OCI-LY7 (cell line): ENCODE measurements around the gene ACTR2. TPM values are rescaled to one million over a fixed set of nuclear protein-coding genes. Genes with fewer than 3 reads are reported as not detected.

Source experiments
- BruUV-seq: library from RNA; stranded (reverse); fragments of 400-500 nt; replicated peaks from 2 replicates; lab custom pipeline; 2021; lab: Mats Ljungman, UMichigan
- CTCF ChIA-PET: fragments of 300-600 bp; sonication (Branson Sonifier 250); formaldehyde crosslinking; loops from one replicate; lab custom pipeline; 2022; ENCODE audit warnings: antibody characterized with exemption; ENCODE audit not compliant: unreplicated experiment; lab: Charles Lee
- POLR2A ChIA-PET: fragments of 300-600 bp; sonication (Branson Sonifier 250); formaldehyde crosslinking; loops from one replicate; lab custom pipeline; 2022; ENCODE audit warnings: antibody characterized with exemption; lab: Charles Lee
- DNase-seq: peaks from one replicate; pipeline ENCODE4 v3.0.0-alpha.2; 2015; ENCODE audit warnings: low spot score
- H2AFZ ChIP-seq: fragments of 200-600 bp; sonication (generic), shearing (Covaris generic); 2 replicates; pipeline ENCODE4 v1.6.1; 2014; ENCODE audit warnings: mild to moderate bottlenecking, antibody characterized with exemption, low read length, moderate library complexity
- H3K27ac ChIP-seq: fragments of 200-600 bp; sonication (generic); 2 replicates; pipeline ENCODE4 v1.5.1; 2014; ENCODE audit warnings: mixed run types, low read depth, mild to moderate bottlenecking, moderate library complexity, low read length, inconsistent platforms; ENCODE audit not compliant: poor library complexity, severe bottlenecking
- H3K36me3 ChIP-seq: fragments of 200-600 bp; sonication (generic); 2 replicates; pipeline ENCODE4 v1.6.1; 2014; ENCODE audit warnings: mild to moderate bottlenecking, antibody characterized with exemption, low read length, moderate library complexity, mixed read lengths; ENCODE audit not compliant: insufficient read depth
- H3K4me1 ChIP-seq: fragments of 200-600 bp; sonication (generic); 2 replicates; pipeline ENCODE4 v1.5.1; 2014; ENCODE audit warnings: mild to moderate bottlenecking, low read length; ENCODE audit not compliant: insufficient read depth, poor library complexity, severe bottlenecking
- H3K4me2 ChIP-seq: fragments of 200-600 bp; sonication (generic); 2 replicates; pipeline ENCODE4 v1.6.1; 2014; ENCODE audit warnings: mild to moderate bottlenecking, low read length
- H3K4me3 ChIP-seq: fragments of 200-600 bp; sonication (generic); 2 replicates; pipeline ENCODE4 v1.5.1; 2014; ENCODE audit warnings: mild to moderate bottlenecking, low read depth, low read length; ENCODE audit not compliant: poor library complexity, severe bottlenecking
- H3K79me2 ChIP-seq: fragments of 200-600 bp; sonication (generic); 2 replicates; pipeline ENCODE4 v1.6.1; 2016; ENCODE audit warnings: low read depth, mild to moderate bottlenecking, low read length, moderate library complexity, mixed read lengths; ENCODE audit not compliant: insufficient read depth
- H3K9me2 ChIP-seq: fragments of 200-600 bp; sonication (generic); 2 replicates; pipeline ENCODE4 v1.6.1; 2016; ENCODE audit warnings: mild to moderate bottlenecking, low read length, mixed read lengths; ENCODE audit not compliant: insufficient read depth
- H3K9me3 ChIP-seq: fragments of 200-600 bp; sonication (generic); 2 replicates; pipeline ENCODE4 v1.6.1; 2014; ENCODE audit warnings: mild to moderate bottlenecking, mixed run types, low read length, mixed read lengths
- H4K20me1 ChIP-seq: fragments of 200-600 bp; sonication (generic); 2 replicates; pipeline ENCODE4 v1.6.1; 2014; ENCODE audit warnings: mild to moderate bottlenecking, antibody characterized with exemption, low read length, moderate library complexity, mixed read lengths; ENCODE audit not compliant: insufficient read depth
- CTCF ChIP-seq: fragments of 200-600 bp; sonication (generic); conservative IDR thresholded peaks from 2 replicates; pipeline ENCODE4 v1.5.1; 2014; ENCODE audit warnings: mild to moderate bottlenecking, antibody characterized with exemption, low read length, moderate library complexity, mixed read lengths
- EZH2phosphoT487 ChIP-seq: fragments of 200-600 bp; sonication (generic); IDR thresholded peaks from 2 replicates; pipeline ENCODE4 v1.6.1; 2018; ENCODE audit warnings: low read depth, borderline replicate concordance, mild to moderate bottlenecking, mixed run types, antibody characterized with exemption, low read length, moderate library complexity, mixed read lengths
- intact Hi-C: fragments of 100-400 bp; cut with micrococcal nuclease; formaldehyde crosslinking; loops from one replicate; pipeline ENCODE4 v1.10.0; 2022; ENCODE audit not compliant: unreplicated experiment
- total RNA-seq, 2 experiments: library from RNA; depleted of rRNA in 1 of 2; stranded (reverse); fragments of >200 nt in 1 of 2; shearing (Covaris generic) in 1 of 2; gene quantifications; 2 replicates each; pipeline ENCODE4 v1.2.3, GENCODE V29; 2014 to 2022

ACTR2 gene
- total RNA-seq, 2 experiments from 2014 or later = 69.0 to 412 TPM

- Histone ChIP-seq H3K36me3 (peaks cover 41% of the 10 kb centered on the region), H4K20me1 (peaks cover 16% of the 10 kb centered on the region), H3K4me3 (peak overlapping the region; percentile 99), H2AFZ (peak overlapping the region; percentile 62), H3K4me1 (peaks cover 32% of the 10 kb centered on the region), H3K4me2 (peak overlapping the region; percentile 85), H3K79me2 (peaks cover 66% of the 10 kb centered on the region), H3K9me2 (no peaks in the 10 kb centered on the region), H3K27ac (peak overlapping the region; percentile 98), H3K9me3 (no peaks in the 10 kb centered on the region)
- POLR2A ChIA-PET = interaction anchor here (0.6 to 3.6 kb wide), 31 partner anchors 11 to 665 kb away, joined by 3 to 37 read pairs (median 4); no protein-coding TSS in a partner anchor
- DNase-seq = peak; percentile 58
- CTCF ChIA-PET = interaction anchor here (0.7 to 1.1 kb wide), 2 partner anchors 58 to 97 kb away, joined by 4 to 5 read pairs; partner anchors contain the start of gene RAB1A
- intact Hi-C loops = loop anchor here (1.0 to 5.0 kb wide), 2 partner anchors 19 to 155 kb away; no protein-coding TSS in a partner anchor
- TF ChIP-seq EZH2phosphoT487 (no peak), CTCF (no peak)
- TSS peak; percentile 86 for BruUV-seq
Measured at GRCh38 chr2:65227020-65227455, 593 bp upstream of the ACTR2 start.

GRCh38 chr2:65228263-65228750 is 676 bp downstream of the ACTR2 start:
- intact Hi-C loops = loop anchor here (5.0 kb wide), 1 partner anchor 156 kb away; no protein-coding TSS in a partner anchor
- POLR2A ChIA-PET = no interaction called here

More at GRCh38 chr2:65228263-65228750, 676 bp downstream of the ACTR2 start:
- H3K9me3 ChIP-seq = no peaks in the 10 kb centered on the region
- BruUV-seq = TSS peak; percentile 56
- peak overlapping the region; percentile 99 for H3K4me3 ChIP-seq
- peak overlapping the region; percentile 90 for H3K4me2 ChIP-seq
- H3K79me2 ChIP-seq = peaks cover 79% of the 10 kb centered on the region
- CTCF ChIA-PET = no interaction called here
- H3K4me1 ChIP-seq = peaks cover 35% of the 10 kb centered on the region
- H2AFZ ChIP-seq = peak overlapping the region; percentile 20; the same call in 1 of the 2 replicates
- TF ChIP-seq EZH2phosphoT487 (no peak), CTCF (no peak)
- H3K27ac ChIP-seq = peak overlapping the region; percentile 98
- peaks cover 16% of the 10 kb centered on the region for H4K20me1 ChIP-seq
- no peaks in the 10 kb centered on the region for H3K9me2 ChIP-seq
- DNase-seq = peak; percentile 89
- peaks cover 54% of the 10 kb centered on the region for H3K36me3 ChIP-seq
